DMS 273 treated with DMSO at 0.1 percent for 48 hours (cell line): ENCODE results near the gene TTC21A.

ENCODE experiments used
- DNase-seq: peaks from one replicate; lab custom pipeline; 2025; lab: John Stamatoyannopoulos, UW

Gene TTC21A

DNA sequence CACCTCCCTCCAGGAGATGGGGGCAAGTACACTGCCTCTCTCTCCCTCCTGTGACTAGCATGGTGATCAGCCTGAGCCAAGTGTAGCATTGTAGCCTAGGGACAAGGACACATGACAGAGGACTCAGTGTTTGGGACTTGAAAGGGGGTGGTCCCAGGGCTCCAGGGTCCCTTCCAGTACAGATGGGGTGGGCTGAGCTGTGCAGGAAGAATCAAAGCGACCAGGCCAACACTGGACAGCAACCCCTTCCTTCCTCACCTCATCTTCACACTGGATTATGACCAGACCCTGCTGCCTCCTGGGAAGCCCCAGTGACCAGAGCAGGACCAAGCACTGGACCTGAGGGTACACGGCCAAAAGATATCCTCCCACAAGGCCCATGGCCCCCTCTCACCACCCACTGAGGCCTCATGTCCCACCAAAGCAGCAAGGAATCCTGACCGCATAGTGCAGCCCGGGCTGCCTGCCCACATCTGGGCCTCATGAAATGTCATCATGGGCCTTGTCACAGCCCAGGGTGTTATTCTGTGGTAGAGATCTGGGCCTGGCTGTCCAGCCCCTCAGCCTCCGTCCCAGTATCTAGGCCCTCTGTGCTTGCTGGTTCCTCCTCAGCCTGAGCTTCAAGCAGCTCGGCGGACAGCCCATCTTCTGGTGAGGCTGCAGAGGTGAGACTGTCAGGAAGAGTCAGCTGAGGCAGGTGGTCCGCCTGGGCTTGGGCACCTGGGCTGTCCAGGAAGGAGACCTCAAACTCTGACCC is 9.6 kb upstream of the TTC21A start:
- DNase-seq: no peak

- DNase-seq: no peak
Observed at GRCh38 chr3:39098473-39099000, 8.9 kb upstream of the TTC21A start.

DNA sequence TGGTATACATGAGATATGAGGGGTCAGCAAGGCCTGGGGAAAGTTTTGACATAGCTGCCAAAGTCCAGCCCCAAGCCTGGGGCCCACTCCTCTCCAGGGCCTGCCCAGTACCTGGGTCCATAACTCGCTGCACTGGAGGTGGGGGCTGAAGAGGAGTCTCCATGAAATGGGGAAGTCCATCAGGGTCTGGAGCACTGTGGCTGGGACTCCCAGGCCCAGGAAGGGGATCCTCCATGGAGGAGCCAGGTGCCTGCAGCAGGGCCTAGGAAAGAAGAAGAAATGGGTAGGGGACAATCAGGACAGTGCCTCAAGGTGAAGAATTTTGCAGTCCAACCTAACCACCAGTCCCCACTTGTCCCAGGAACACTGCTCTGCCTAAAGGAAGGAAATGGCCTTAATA is 8.2 kb upstream of the TTC21A start:
- DNase-seq: no peak

GRCh38 chr3:39099738-39100499 is 7.6 kb upstream of the TTC21A start:
- no peak for DNase-seq

GRCh38 chr3:39100500-39100886 is 7.0 kb upstream of the TTC21A start:
- no peak for DNase-seq

GRCh38 chr3:39101022-39101689 is 6.3 kb upstream of the TTC21A start:
- no peak for DNase-seq

- no peak for DNase-seq
Observed at GRCh38 chr3:39102504-39103323, 4.8 kb upstream of the TTC21A start.

DNA sequence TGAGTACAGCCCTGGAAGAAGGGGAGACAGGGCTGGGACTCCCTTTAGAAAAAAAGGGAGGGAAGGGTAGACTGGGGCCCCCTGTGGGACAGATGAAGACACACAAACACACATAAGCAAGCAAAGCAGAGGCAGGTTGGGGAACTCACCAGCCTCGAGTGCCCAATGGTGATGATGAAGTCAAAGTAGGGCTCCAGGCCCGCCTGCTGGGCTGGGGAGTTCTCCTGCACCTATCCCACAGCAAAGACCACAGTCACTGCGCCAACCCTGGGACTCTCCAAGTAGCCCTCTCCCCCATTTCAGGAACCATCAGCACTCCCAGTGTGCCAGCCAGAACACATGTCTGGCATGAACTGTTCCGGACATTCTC is 4.2 kb upstream of the TTC21A start:
- no peak for DNase-seq

DNA sequence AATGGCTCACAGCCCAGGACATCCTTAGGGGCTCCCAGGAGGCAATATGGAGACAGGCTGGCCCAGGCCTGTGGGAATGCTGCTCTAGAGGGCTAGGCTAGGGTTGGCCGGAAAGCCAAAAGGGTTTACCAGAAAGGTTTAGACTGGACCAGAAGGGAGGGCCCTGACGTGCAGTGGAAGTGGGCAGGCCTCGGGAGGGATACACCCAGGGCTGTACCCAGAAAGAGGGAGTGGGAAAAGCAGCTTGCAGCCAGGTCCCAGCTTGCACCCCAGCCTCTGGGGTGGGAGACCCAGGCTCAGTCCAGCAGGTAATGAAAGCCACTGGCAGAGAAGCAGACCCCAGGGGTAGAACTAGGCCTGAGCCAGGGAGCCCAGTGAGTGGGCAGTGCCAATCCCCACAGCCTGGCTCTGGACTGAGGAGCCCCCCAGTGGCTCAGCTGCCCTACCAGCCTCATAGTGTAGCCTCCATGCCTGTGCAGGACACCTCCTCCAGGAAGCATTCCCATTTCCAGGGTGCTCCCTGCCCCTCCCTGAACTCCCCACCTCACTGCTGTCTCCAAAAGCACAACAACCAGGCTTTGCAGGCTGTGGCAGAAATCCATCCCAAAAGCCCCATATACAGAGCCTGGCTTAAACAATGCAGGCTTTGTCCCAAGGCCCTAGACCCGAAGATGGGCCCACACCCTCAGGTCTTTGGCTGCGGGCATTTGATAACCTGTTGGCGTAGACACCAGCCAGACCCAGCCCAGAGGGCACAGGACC is 3.5 kb upstream of the TTC21A start:
- no peak for DNase-seq

DNA sequence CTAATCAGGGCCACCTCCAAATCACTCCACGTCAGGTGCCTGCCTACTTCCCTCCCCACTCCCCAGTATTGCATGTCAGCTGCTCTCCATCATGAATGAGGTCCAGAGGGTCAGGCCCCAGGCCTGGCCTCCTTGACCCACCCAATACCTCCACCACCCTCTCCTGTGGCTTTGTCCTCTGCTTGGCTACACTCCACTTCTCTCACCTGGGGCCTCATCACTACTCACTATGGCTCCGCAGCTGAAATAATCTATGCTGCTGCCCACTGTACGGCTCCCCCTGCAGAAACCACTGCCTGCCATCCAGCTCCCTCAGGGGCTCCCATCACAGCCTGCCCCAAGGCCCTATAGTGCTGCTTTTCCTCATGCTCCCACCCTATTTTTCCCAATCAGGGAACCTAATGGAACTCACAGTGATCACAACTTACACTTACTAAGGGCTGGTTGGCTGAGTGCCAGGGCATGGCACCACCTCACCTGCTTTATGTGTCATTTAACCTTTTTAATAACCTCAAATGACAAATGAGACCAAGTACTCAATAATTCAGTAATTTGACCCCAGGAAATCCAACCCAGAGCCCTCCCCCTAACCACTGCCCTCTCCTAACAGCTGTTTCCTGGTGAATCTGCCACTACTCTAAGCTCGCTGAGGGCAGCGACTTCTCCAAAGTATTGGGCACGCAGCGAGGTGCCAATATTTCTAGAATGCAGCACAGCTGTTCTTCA is 2.4 kb upstream of the TTC21A start:
- DNase-seq: no peak

- no peak for DNase-seq
Observed at GRCh38 chr3:39105687-39106063, 1.8 kb upstream of the TTC21A start.

- no peak for DNase-seq
Observed at GRCh38 chr3:39106281-39106811, 1.1 kb upstream of the TTC21A start.

GRCh38 chr3:39106851-39107387 is 561 bp upstream of the TTC21A start:
- no peak for DNase-seq

- no peak for DNase-seq
Observed at GRCh38 chr3:39108200-39108710, 775 bp downstream of the TTC21A start.

DNA sequence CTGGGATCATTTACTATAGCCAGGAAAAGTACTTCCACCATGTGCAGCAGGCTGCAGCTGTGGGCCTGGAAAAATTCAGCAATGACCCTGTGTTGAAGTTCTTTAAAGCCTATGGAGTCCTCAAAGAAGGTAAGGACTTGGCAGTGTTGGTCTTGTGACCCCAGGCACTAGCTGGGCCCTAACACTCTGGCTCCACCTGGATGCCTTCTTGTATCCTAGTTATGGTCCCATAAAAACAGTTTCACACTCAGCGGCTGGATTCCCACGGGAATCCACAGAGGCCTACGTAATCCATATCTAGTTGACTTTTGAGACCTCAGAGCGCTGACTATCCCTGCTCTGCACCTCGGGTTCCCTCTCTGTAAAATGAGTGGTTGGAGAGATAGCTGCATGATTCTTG is 1.6 kb downstream of the TTC21A start:
- no peak for DNase-seq

DNA sequence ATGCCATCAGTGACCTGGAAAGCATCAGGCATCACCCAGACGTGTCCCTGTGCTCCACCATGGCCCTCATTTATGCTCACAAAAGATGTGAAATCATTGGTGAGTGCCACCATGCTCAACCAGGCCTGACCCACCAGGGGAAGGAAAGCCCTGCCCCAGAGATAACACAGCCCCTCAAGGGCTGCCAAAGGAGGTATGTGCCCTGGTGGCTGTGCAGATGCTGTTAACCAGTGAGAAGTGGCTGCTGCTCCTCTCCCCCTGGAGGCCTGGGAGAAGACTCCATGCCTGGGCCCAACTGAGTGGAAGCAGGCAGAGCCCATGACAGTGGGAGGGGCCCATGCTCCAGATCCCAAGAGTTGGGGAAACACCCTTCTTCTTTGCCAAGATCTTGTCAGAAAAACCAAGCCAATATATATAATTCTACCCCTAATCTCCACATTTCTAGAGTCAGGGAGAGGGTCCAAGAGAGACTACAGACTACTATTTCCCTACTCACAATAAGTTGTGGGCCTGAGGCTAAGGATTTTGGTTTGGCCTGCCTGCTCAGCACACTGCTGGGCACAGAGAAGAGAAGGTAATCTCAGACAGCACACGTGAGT is 2.7 kb downstream of the TTC21A start:
- DNase-seq: no peak

GRCh38 chr3:39112113-39112512 is 4.6 kb downstream of the TTC21A start:
- DNase-seq: no peak

DNA sequence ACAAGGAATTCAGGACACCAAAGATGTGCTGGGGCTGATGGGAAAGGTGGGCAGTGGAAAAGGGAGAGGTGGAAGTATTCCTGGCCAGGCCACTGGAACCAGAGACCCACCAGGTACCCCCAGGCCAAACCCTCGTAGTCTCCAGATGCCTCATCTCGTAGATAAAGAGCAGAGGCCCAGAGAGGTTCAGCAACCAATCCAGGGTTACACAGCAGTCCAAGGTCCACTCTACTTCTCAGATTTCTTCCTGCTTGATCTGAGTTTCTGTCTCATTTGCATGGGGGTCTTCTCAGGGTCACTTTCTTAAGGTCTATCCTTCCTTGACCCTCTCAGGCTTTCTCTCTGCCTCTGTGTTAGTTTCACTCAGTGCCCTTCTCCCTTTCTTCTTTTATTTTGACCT is 5.1 kb downstream of the TTC21A start:
- DNase-seq: no peak

GRCh38 chr3:39113291-39113690 is 5.8 kb downstream of the TTC21A start:
- no peak for DNase-seq
